Measurements from ENCODE around the gene ABLIM2. TPM values are rescaled to one million over a fixed set of nuclear protein-coding genes. Genes with fewer than 3 reads are reported as not detected.

ABLIM2 gene
- total RNA-seq, 4 donors from 2014 or later: 4.2 to 28.5 (median 8.7) TPM

GRCh38 chr4:8198206-8198905, 39.7 kb upstream of the ABLIM2 start:
- Histone ChIP-seq H3K27ac (replicated peaks in 1 of 4) (peak overlapping the region; percentile 28 to 80 (median 62)), H3K9me3 (no peaks in the 10 kb centered on the region), H3K4me3 (peak overlapping the region in 2 of 4 donors; percentile 47 to 61), H3K36me3 (peaks cover 0 to 4% (median 0%) of the 10 kb centered on the region in 4 donors), H3K4me1 (peaks cover 43 to 65% (median 50%) of the 10 kb centered on the region in 4 donors), H3K27me3 (no peaks in the 10 kb centered on the region)
- no peak for TF ChIP-seq POLR2AphosphoS5 (IDR thresholded peaks at IDR 0.05)
- DNase-seq (ENCODE audit: extremely low spot score): no peak
- intact Hi-C loops (cut with DNase I): no loop called here
- WGBS: 84% methylated on average over 13 of the region's 17 CpGs

GRCh38 chr4:8197521-8197920, 38.9 kb upstream of the ABLIM2 start:
- Histone ChIP-seq H3K27ac (replicated peaks in 1 of 4) (no peak overlapping the region), H3K36me3 (no peaks in the 10 kb centered on the region), H3K27me3 (no peaks in the 10 kb centered on the region), H3K4me1 (peaks cover 43 to 67% (median 55%) of the 10 kb centered on the region in 4 donors), H3K4me3 (no peak overlapping the region), H3K9me3 (no peaks in the 10 kb centered on the region)
- intact Hi-C loops (cut with DNase I): no loop called here
- no peak for TF ChIP-seq POLR2A (IDR thresholded peaks at IDR 0.05; ENCODE audit: low read depth)
- TF ChIP-seq POLR2AphosphoS5 (IDR thresholded peaks at IDR 0.05): no peak
- no peak for TF ChIP-seq EP300 (IDR thresholded peaks at IDR 0.05)
- TF ChIP-seq CTCF (IDR thresholded peaks at IDR 0.05): no peak
- WGBS: 94% methylated on average over 9 of the region's 13 CpGs
- no peak for DNase-seq (ENCODE audit: extremely low spot score)

GRCh38 chr4:8195841-8196458, 37.3 kb upstream of the ABLIM2 start:
- Histone ChIP-seq H3K27ac (replicated peaks in 1 of 4) (no peak overlapping the region), H3K4me3 (no peak overlapping the region), H3K27me3 (no peaks in the 10 kb centered on the region), H3K9me3 (no peaks in the 10 kb centered on the region), H3K4me1 (peaks cover 41 to 57% (median 50%) of the 10 kb centered on the region in 4 donors), H3K36me3 (no peaks in the 10 kb centered on the region)
- DNase-seq (ENCODE audit: extremely low spot score): no peak
- WGBS: 66% methylated on average over 8 of the region's 20 CpGs
- TF ChIP-seq EP300 (IDR thresholded peaks at IDR 0.05) (no peak), POLR2A (IDR thresholded peaks at IDR 0.05; ENCODE audit: low read depth) (no peak), POLR2AphosphoS5 (IDR thresholded peaks at IDR 0.05) (no peak), CTCF (IDR thresholded peaks at IDR 0.05) (no peak)
- intact Hi-C loops (cut with DNase I): no loop called here

- intact Hi-C loops (cut with DNase I): no loop called here
- Histone ChIP-seq H3K27ac (replicated peaks in 1 of 4) (no peak overlapping the region), H3K4me3 (no peak overlapping the region), H3K9me3 (no peaks in the 10 kb centered on the region), H3K27me3 (no peaks in the 10 kb centered on the region), H3K36me3 (no peaks in the 10 kb centered on the region), H3K4me1 (peaks cover 42 to 58% (median 53%) of the 10 kb centered on the region in 4 donors)
- 51% methylated on average over 7 of the region's 7 CpGs for WGBS
- no peak for TF ChIP-seq EP300 (IDR thresholded peaks at IDR 0.05)
- no peak for TF ChIP-seq POLR2A (IDR thresholded peaks at IDR 0.05; ENCODE audit: low read depth)
- no peak for TF ChIP-seq POLR2AphosphoS5 (IDR thresholded peaks at IDR 0.05)
- TF ChIP-seq CTCF (IDR thresholded peaks at IDR 0.05): no peak
- no peak for DNase-seq (ENCODE audit: extremely low spot score)
Measured at GRCh38 chr4:8195431-8195830, 36.8 kb upstream of the ABLIM2 start.

GRCh38 chr4:8194306-8195242, 36.0 kb upstream of the ABLIM2 start:
- DNase-seq (ENCODE audit: extremely low spot score): no peak
- Histone ChIP-seq H3K4me1 (peaks cover 42 to 59% (median 53%) of the 10 kb centered on the region in 4 donors), H3K36me3 (no peaks in the 10 kb centered on the region), H3K27ac (replicated peaks in 1 of 4) (no peak overlapping the region), H3K27me3 (no peaks in the 10 kb centered on the region), H3K4me3 (no peak overlapping the region), H3K9me3 (no peaks in the 10 kb centered on the region)
- intact Hi-C loops (cut with DNase I): no loop called here
- TF ChIP-seq EP300 (IDR thresholded peaks at IDR 0.05) (no peak), POLR2A (IDR thresholded peaks at IDR 0.05; ENCODE audit: low read depth) (no peak), POLR2AphosphoS5 (IDR thresholded peaks at IDR 0.05) (no peak), CTCF (IDR thresholded peaks at IDR 0.05) (no peak)
- 74% methylated on average over 16 of the region's 19 CpGs for WGBS
